Liver (tissue), 9 donors: ENCODE results near the gene NGB. TPM values are rescaled to one million over a fixed set of nuclear protein-coding genes. Genes with fewer than 3 reads are reported as not detected.

Experiments
- DNase-seq: peaks from one replicate; pipeline ENCODE4 v3.0.0-alpha.2; 2017; ENCODE audit warnings: low spot score
- H3K27ac ChIP-seq, 2 donors: one replicate each; pipeline ENCODE4 v1.7.0; 2013; ENCODE audit warnings: inconsistent platforms in 2 of 2, low read length in 2 of 2, control low read depth in 1 of 2, low read depth in 1 of 2, mild to moderate bottlenecking in 1 of 2
- H3K27me3 ChIP-seq, 4 donors: one replicate each; pipeline versions ENCODE4 v1.6.1 to v1.7.0; 2013; ENCODE audit warnings: low read length in 3 of 4, inconsistent platforms in 1 of 4, mild to moderate bottlenecking in 1 of 4, moderate library complexity in 1 of 4; ENCODE audit not compliant: control insufficient read depth in 4 of 4, insufficient read depth in 4 of 4
- H3K36me3 ChIP-seq, 4 donors: one replicate each; pipeline versions ENCODE4 v1.6.1 to v1.7.0; 2013; ENCODE audit warnings: low read length in 3 of 4, mild to moderate bottlenecking in 3 of 4, low read depth in 1 of 4, moderate library complexity in 1 of 4; ENCODE audit not compliant: control insufficient read depth in 4 of 4, insufficient read depth in 3 of 4
- H3K4me1 ChIP-seq, 4 donors: one replicate each; pipeline versions ENCODE4 v1.6.1 to v1.7.0; 2013; ENCODE audit warnings: low read length in 3 of 4, mild to moderate bottlenecking in 3 of 4, moderate library complexity in 1 of 4; ENCODE audit not compliant: control insufficient read depth in 4 of 4, insufficient read depth in 4 of 4
- H3K4me3 ChIP-seq, 3 donors: one replicate each; pipeline versions ENCODE4 v1.6.1 to v1.7.0; 2013; ENCODE audit warnings: low read length in 3 of 3, control low read depth in 1 of 3, low read depth in 1 of 3, mild to moderate bottlenecking in 1 of 3
- H3K9ac ChIP-seq, 2 donors: one replicate each; pipeline ENCODE4 v1.7.0; 2013; ENCODE audit warnings: low read length in 2 of 2, mild to moderate bottlenecking in 2 of 2, moderate library complexity in 2 of 2, control low read depth in 1 of 2, low read depth in 1 of 2
- H3K9me3 ChIP-seq, 4 donors: one replicate each; pipeline versions ENCODE4 v1.6.1 to v1.7.0; 2013; ENCODE audit warnings: low read length in 3 of 4; ENCODE audit not compliant: control insufficient read depth in 4 of 4
- ATF3 ChIP-seq: IDR thresholded peaks from 2 replicates; pipeline ENCODE4 v1.6.1; 2016; ENCODE audit warnings: antibody characterized with exemption
- CTCF ChIP-seq: fragments of 150-350 bp; IDR thresholded peaks from 2 replicates; pipeline ENCODE4 v1.5.1; 2017; ENCODE audit warnings: improper control_type of control experiment, low read depth, low read length; ENCODE audit not compliant: missing input control
- EGR1 ChIP-seq, 2 donors: IDR thresholded peaks; 2 replicates each; pipeline ENCODE4 v1.6.1; 2016 to 2018; ENCODE audit warnings: antibody characterized with exemption in 2 of 2, low read depth in 2 of 2
- FOXA1 ChIP-seq: IDR thresholded peaks from 2 replicates; pipeline ENCODE4 v1.6.1; 2016; ENCODE audit warnings: antibody characterized with exemption
- FOXA2 ChIP-seq: IDR thresholded peaks from 2 replicates; pipeline ENCODE4 v1.6.1; 2016; ENCODE audit warnings: antibody characterized with exemption
- GABPA ChIP-seq, 2 donors: IDR thresholded peaks in 1 of 2; conservative IDR thresholded peaks in 1 of 2; 2 replicates each; pipeline ENCODE4 v1.6.1; 2016; ENCODE audit warnings: antibody characterized with exemption in 2 of 2, mild to moderate bottlenecking in 1 of 2, moderate library complexity in 1 of 2
- HNF4A ChIP-seq, 2 donors: conservative IDR thresholded peaks; 2 replicates each; pipeline ENCODE4 v1.6.1; 2016; ENCODE audit warnings: antibody characterized with exemption in 2 of 2, mild to moderate bottlenecking in 2 of 2
- HNF4G ChIP-seq: IDR thresholded peaks from 2 replicates; pipeline ENCODE4 v1.6.1; 2016; ENCODE audit warnings: antibody characterized with exemption
- JUND ChIP-seq, 2 donors: IDR thresholded peaks; 2 replicates each; pipeline ENCODE4 v1.6.1; 2016; ENCODE audit warnings: antibody characterized with exemption in 2 of 2
- MAX ChIP-seq: IDR thresholded peaks from 2 replicates; pipeline ENCODE4 v1.6.1; 2016; ENCODE audit warnings: antibody characterized with exemption
- NR2F2 ChIP-seq: IDR thresholded peaks from 2 replicates; pipeline ENCODE4 v1.6.1; 2016; ENCODE audit warnings: antibody characterized with exemption
- RAD21 ChIP-seq, 2 donors: IDR thresholded peaks; 2 replicates each; pipeline ENCODE4 v1.6.1; 2016; ENCODE audit warnings: antibody characterized with exemption in 2 of 2, mild to moderate bottlenecking in 2 of 2
- REST ChIP-seq: IDR thresholded peaks from 2 replicates; pipeline ENCODE4 v1.6.1; 2016; ENCODE audit warnings: antibody characterized with exemption, mild to moderate bottlenecking
- RXRA ChIP-seq, 2 donors: IDR thresholded peaks; 2 replicates each; pipeline ENCODE4 v1.6.1; 2017 to 2018; ENCODE audit warnings: antibody characterized with exemption in 2 of 2, mild to moderate bottlenecking in 1 of 2
- SP1 ChIP-seq: IDR thresholded peaks from 2 replicates; pipeline ENCODE4 v1.6.1; 2018; ENCODE audit warnings: antibody characterized with exemption, mild to moderate bottlenecking
- TAF1 ChIP-seq: conservative IDR thresholded peaks from 2 replicates; pipeline ENCODE4 v1.6.1; 2016; ENCODE audit warnings: antibody characterized with exemption, mild to moderate bottlenecking
- WGBS: extraction: QIAGEN DNeasy Blood & Tissue Kit; methylation state at CpG from one replicate; pipeline ENCODE4 v1.1.7; 2013; 5-methylcytosine and 5-hydroxymethylcytosine counted together
- polyA plus RNA-seq, 2 donors: library from polyadenylated mRNA; stranded (reverse) in 1 of 2; unstranded in 1 of 2; fragments of 200-250 nt in 1 of 2; fragments of >200 nt in 1 of 2; fragmentation: Nextera tagmentation in 1 of 2; extraction: Ambion mirVana in 1 of 2; gene quantifications; one replicate each; pipeline versions ENCODE4 v1.2.1 to v1.2.3, GENCODE V29; 2013 to 2015
- total RNA-seq, 2 donors: library from RNA; depleted of rRNA; stranded (reverse); fragments of >200 nt; gene quantifications; one replicate each; pipeline ENCODE4 v1.2.3, GENCODE V29; 2014
- donor health status: healthy.
- donor health status: healthy.
- donor health status: healthy.
- donor health status: healthy.
- donor health status: healthy.

The NGB gene
- total and polyA plus RNA-seq, 4 donors, result not detected

GRCh38 chr14:77238996-77239395 lies 32.0 kb downstream of the NGB start (continued):
- no peak for TF ChIP-seq TAF1
- TF ChIP-seq SP1, result no peak
- TF ChIP-seq RAD21 (IDR thresholded peaks at IDR 0.05), result no peak

- Histone ChIP-seq H3K4me1 (no peaks in the 10 kb centered on the region), H3K27me3 (no peaks in the 10 kb centered on the region), H3K9me3 (no peaks in the 10 kb centered on the region), H3K4me3 (no peak overlapping the region), H3K27ac (no peak overlapping the region), H3K36me3 (no peaks in the 10 kb centered on the region), H3K9ac (no peak overlapping the region)
- 87% methylated on average over 3 of the region's 3 CpGs for WGBS
- TF ChIP-seq SP1, result no peak
- no peak for TF ChIP-seq FOXA1
- no peak for TF ChIP-seq NR2F2
- TF ChIP-seq JUND (IDR thresholded peaks at IDR 0.05), result no peak
- no peak for TF ChIP-seq REST
- TF ChIP-seq ATF3, result no peak
- no peak for TF ChIP-seq MAX
- no peak for TF ChIP-seq GABPA (IDR thresholded peaks at IDR 0.05 in 1 of 2, conservative IDR thresholded peaks at IDR 0.05 in 1 of 2)
- no peak for TF ChIP-seq HNF4G
- TF ChIP-seq EGR1 (IDR thresholded peaks at IDR 0.05; ENCODE audit: low read depth in 2 of 2), result no peak
- no peak for TF ChIP-seq HNF4A (conservative IDR thresholded peaks at IDR 0.05)
- TF ChIP-seq FOXA2, result no peak
- TF ChIP-seq RXRA (IDR thresholded peaks at IDR 0.05), result no peak
- no peak for TF ChIP-seq CTCF
- TF ChIP-seq RAD21 (IDR thresholded peaks at IDR 0.05), result no peak
- no peak for DNase-seq
These were observed 32.6 kb downstream of the NGB start for GRCh38 chr14:77238356-77238755.

- Histone ChIP-seq H3K4me1 (no peaks in the 10 kb centered on the region), H3K9me3 (no peaks in the 10 kb centered on the region), H3K36me3 (no peaks in the 10 kb centered on the region), H3K27ac (no peak overlapping the region), H3K4me3 (no peak overlapping the region), H3K9ac (no peak overlapping the region), H3K27me3 (no peaks in the 10 kb centered on the region)
- no peak for DNase-seq
- 73% methylated on average over 7 of the region's 7 CpGs for WGBS
- no peak for TF ChIP-seq FOXA2
These were observed 34.2 kb downstream of the NGB start for GRCh38 chr14:77236814-77237213.
